ENCODE results near the gene TIGD3. TPM values are rescaled to one million over a fixed set of nuclear protein-coding genes. Genes with fewer than 3 reads are reported as not detected.

The TIGD3 gene
- total and polyA plus RNA-seq, 9 of the 15 experiments (the other 6 are each of a cell fraction or from before 2014, with no cell fraction given), result 0.06 to 1.3 (median 0.56) TPM

GRCh38 chr11:65315204-65315865 is 39.2 kb upstream of the TIGD3 start (continued):
- TF ChIP-seq ZNF592 (IDR thresholded peaks at IDR 0.05) (peak; percentile 70), PML (IDR thresholded peaks at IDR 0.05; ENCODE audit: low read length) (no peak), NEUROD1 (IDR thresholded peaks at IDR 0.05; ENCODE audit: borderline replicate concordance, low read depth, low read length, partially characterized antibody) (peak; percentile 17), CTBP1 (IDR thresholded peaks at IDR 0.05; ENCODE audit: borderline replicate concordance) (peak; percentile 67), RBM39 (optimal IDR thresholded peaks at IDR 0.05; ENCODE audit: low read depth, low read length) (no peak), VEZF1 (CRISPR knock-in tag; IDR thresholded peaks at IDR 0.05) (peak; percentile 62), ZNF384 (IDR thresholded peaks at IDR 0.05; ENCODE audit: low read depth, low read length) (0 out of 2 replicates have a peak, but pooled peaks have one; percentile 14), KDM1A (IDR thresholded peaks at IDR 0.05) (0 out of 4 replicates have a peak, but pooled peaks of 1 of the 2 experiments have one; percentile 1), CC2D1A (IDR thresholded peaks at IDR 0.05) (0 out of 2 replicates have a peak, but pooled peaks have one; percentile 33), STAT5A (IDR thresholded peaks at IDR 0.05; ENCODE audit: borderline replicate concordance, low read length) (0 out of 2 replicates have a peak, but pooled peaks have one; percentile 13), CXXC5 (CRISPR knock-in tag; IDR thresholded peaks at IDR 0.05) (peak; percentile 32; the same call in 1 of the 2 replicates), GATAD2A (IDR thresholded peaks at IDR 0.05) (peak; percentile 94), NR2C2 (CRISPR knock-in tag; IDR thresholded peaks at IDR 0.05) (peak; percentile 25; the same call in 1 of the 2 replicates), NR2C2 (tag; IDR thresholded peaks at IDR 0.05) (peak; percentile 51; the same call in 1 of the 2 replicates), RCOR1 (IDR thresholded peaks at IDR 0.05; ENCODE audit: borderline replicate concordance in 1 of 2, low read depth in 2 of 2, low read length in 2 of 2) (peak in 1 of 2 experiments; percentile 8; a peak in 1 of 4 replicates), MXI1 (IDR thresholded peaks at IDR 0.05; ENCODE audit: low read depth, low read length) (0 out of 2 replicates have a peak, but pooled peaks have one; percentile 57)
- TF ChIP-seq, protein P1, sequence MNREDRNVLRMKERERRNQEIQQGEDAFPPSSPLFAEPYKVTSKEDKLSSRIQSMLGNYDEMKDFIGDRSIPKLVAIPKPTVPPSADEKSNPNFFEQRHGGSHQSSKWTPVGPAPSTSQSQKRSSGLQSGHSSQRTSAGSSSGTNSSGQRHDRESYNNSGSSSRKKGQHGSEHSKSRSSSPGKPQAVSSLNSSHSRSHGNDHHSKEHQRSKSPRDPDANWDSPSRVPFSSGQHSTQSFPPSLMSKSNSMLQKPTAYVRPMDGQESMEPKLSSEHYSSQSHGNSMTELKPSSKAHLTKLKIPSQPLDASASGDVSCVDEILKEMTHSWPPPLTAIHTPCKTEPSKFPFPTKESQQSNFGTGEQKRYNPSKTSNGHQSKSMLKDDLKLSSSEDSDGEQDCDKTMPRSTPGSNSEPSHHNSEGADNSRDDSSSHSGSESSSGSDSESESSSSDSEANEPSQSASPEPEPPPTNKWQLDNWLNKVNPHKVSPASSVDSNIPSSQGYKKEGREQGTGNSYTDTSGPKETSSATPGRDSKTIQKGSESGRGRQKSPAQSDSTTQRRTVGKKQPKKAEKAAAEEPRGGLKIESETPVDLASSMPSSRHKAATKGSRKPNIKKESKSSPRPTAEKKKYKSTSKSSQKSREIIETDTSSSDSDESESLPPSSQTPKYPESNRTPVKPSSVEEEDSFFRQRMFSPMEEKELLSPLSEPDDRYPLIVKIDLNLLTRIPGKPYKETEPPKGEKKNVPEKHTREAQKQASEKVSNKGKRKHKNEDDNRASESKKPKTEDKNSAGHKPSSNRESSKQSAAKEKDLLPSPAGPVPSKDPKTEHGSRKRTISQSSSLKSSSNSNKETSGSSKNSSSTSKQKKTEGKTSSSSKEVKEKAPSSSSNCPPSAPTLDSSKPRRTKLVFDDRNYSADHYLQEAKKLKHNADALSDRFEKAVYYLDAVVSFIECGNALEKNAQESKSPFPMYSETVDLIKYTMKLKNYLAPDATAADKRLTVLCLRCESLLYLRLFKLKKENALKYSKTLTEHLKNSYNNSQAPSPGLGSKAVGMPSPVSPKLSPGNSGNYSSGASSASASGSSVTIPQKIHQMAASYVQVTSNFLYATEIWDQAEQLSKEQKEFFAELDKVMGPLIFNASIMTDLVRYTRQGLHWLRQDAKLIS (CRISPR knock-in tag; IDR thresholded peaks at IDR 0.05), result no peak
